Neural crest cell (in vitro differentiated cells): ENCODE measurements around the gene PJA2. TPM values are rescaled to one million over a fixed set of nuclear protein-coding genes. Genes with fewer than 3 reads are reported as not detected.

Experiments
- DNase-seq: peaks from one replicate; pipeline ENCODE4 v3.0.0; 2021; ENCODE audit warnings: low read depth, mixed read lengths, low spot score
- H3K27ac Mint-ChIP-seq: one replicate; pipeline ENCODE4 v1.8.0; 2021; ENCODE audit warnings: mild to moderate bottlenecking, mixed read lengths; ENCODE audit not compliant: unreplicated experiment
- H3K27me3 Mint-ChIP-seq: 2 replicates; pipeline ENCODE4 v1.8.0; 2021; ENCODE audit warnings: low read depth, mild to moderate bottlenecking, mixed read lengths
- H3K36me3 Mint-ChIP-seq: 2 replicates; pipeline ENCODE4 v1.8.0; 2021; ENCODE audit warnings: low read depth, mild to moderate bottlenecking, mixed read lengths
- H3K4me1 Mint-ChIP-seq: 2 replicates; pipeline ENCODE4 v1.8.0; 2021; ENCODE audit warnings: mixed read lengths
- H3K4me3 Mint-ChIP-seq: one replicate; pipeline ENCODE4 v1.8.0; 2021; ENCODE audit warnings: mild to moderate bottlenecking, mixed read lengths
- H3K9me3 Mint-ChIP-seq: 2 replicates; pipeline ENCODE4 v1.8.0; 2021; ENCODE audit warnings: mixed read lengths
- CTCF ChIP-seq: fragments of 200-600 bp; sonication (generic); conservative IDR thresholded peaks from 2 replicates; pipeline ENCODE4 v1.5.0; 2021; ENCODE audit warnings: antibody characterized with exemption, mild to moderate bottlenecking
- total RNA-seq: library from RNA; stranded (reverse); gene quantifications from 2 replicates; pipeline ENCODE4 v1.2.1, GENCODE V29; 2021

PJA2 gene
- total RNA-seq, 1 donor from 2014 or later, result 51.2 TPM

GRCh38 chr5:109406719-109407118 is 3.1 kb downstream of the PJA2 start:
- Mint-ChIP-seq H3K4me3 (peak overlapping the region; percentile 28), H3K27me3 (no peaks in the 10 kb centered on the region), H3K4me1 (peaks cover 43% of the 10 kb centered on the region), H3K36me3 (peaks cover 4% of the 10 kb centered on the region), H3K27ac (no peak overlapping the region), H3K9me3 (no peaks in the 10 kb centered on the region)
- TF ChIP-seq CTCF, result no peak
- no peak for DNase-seq

- no peak for DNase-seq
- H3K9me3 Mint-ChIP-seq, result no peaks in the 10 kb centered on the region
- H3K4me1 Mint-ChIP-seq, result peaks cover 38% of the 10 kb centered on the region
- TF ChIP-seq CTCF, result no peak
- H3K36me3 Mint-ChIP-seq, result peaks cover 7% of the 10 kb centered on the region
- no peak overlapping the region for H3K4me3 Mint-ChIP-seq
- H3K27ac Mint-ChIP-seq, result no peak overlapping the region
- no peaks in the 10 kb centered on the region for H3K27me3 Mint-ChIP-seq
Measured at GRCh38 chr5:109404428-109404960, 5.3 kb downstream of the PJA2 start.

- Mint-ChIP-seq H3K36me3 (peaks cover 10% of the 10 kb centered on the region), H3K9me3 (no peaks in the 10 kb centered on the region), H3K27me3 (no peaks in the 10 kb centered on the region), H3K4me3 (no peak overlapping the region), H3K27ac (no peak overlapping the region), H3K4me1 (peaks cover 41% of the 10 kb centered on the region)
- no peak for DNase-seq
- no peak for TF ChIP-seq CTCF
Measured at GRCh38 chr5:109403469-109403868, 6.3 kb downstream of the PJA2 start.

GRCh38 chr5:109399092-109399759 is 10.5 kb downstream of the PJA2 start:
- Mint-ChIP-seq H3K36me3 (peaks cover 13% of the 10 kb centered on the region), H3K4me1 (peaks cover 22% of the 10 kb centered on the region), H3K9me3 (peaks cover 2% of the 10 kb centered on the region), H3K4me3 (no peak overlapping the region), H3K27ac (peak overlapping the region; percentile 59), H3K27me3 (no peaks in the 10 kb centered on the region)
- DNase-seq, result no peak
- no peak for TF ChIP-seq CTCF

- no peak overlapping the region for H3K4me3 Mint-ChIP-seq
Measured at GRCh38 chr5:109396965-109397364, 12.8 kb downstream of the PJA2 start.

More at GRCh38 chr5:109396965-109397364, 12.8 kb downstream of the PJA2 start:
- no peak for TF ChIP-seq CTCF
- peaks cover 2% of the 10 kb centered on the region for H3K9me3 Mint-ChIP-seq
- no peak overlapping the region for H3K27ac Mint-ChIP-seq
- H3K36me3 Mint-ChIP-seq, result peaks cover 15% of the 10 kb centered on the region
- H3K4me1 Mint-ChIP-seq, result peaks cover 12% of the 10 kb centered on the region
- no peaks in the 10 kb centered on the region for H3K27me3 Mint-ChIP-seq
- no peak for DNase-seq
